AG04449 (cell line): ENCODE data around the gene NKD2.

Experiments
- CTCF ChIA-PET: fragments of 350-600 bp; formaldehyde crosslinking; extraction: SDS; loops from one replicate; lab custom pipeline; 2021; ENCODE audit warnings: antibody characterized with exemption; lab: Yijun Ruan, JAX
- POLR2A ChIA-PET: fragments of 400-600, 350-600 bp; formaldehyde crosslinking; extraction: SDS; loops from one replicate; lab custom pipeline; 2020; ENCODE audit warnings: antibody characterized with exemption, inconsistent platforms; lab: Yijun Ruan, JAX
- DNase-seq: peaks from one replicate; pipeline ENCODE4 v3.0.0-alpha.2; 2010; ENCODE audit warnings: low read depth, low spot score
- H3K4me3 ChIP-seq: 2 replicates; pipeline ENCODE4 v1.5.1; 2011; ENCODE audit warnings: low read depth, mild to moderate bottlenecking, control low read depth, low read length
- TF ChIP-seq, protein P1 (sequence below): IDR thresholded peaks from one replicate; pipeline ENCODE4 v1.5.1; 2011; ENCODE audit warnings: mild to moderate bottlenecking, moderate library complexity, low read length, control low read depth, inconsistent platforms; ENCODE audit not compliant: insufficient read depth; ENCODE audit errors: missing control alignments

Gene NKD2

DNA sequence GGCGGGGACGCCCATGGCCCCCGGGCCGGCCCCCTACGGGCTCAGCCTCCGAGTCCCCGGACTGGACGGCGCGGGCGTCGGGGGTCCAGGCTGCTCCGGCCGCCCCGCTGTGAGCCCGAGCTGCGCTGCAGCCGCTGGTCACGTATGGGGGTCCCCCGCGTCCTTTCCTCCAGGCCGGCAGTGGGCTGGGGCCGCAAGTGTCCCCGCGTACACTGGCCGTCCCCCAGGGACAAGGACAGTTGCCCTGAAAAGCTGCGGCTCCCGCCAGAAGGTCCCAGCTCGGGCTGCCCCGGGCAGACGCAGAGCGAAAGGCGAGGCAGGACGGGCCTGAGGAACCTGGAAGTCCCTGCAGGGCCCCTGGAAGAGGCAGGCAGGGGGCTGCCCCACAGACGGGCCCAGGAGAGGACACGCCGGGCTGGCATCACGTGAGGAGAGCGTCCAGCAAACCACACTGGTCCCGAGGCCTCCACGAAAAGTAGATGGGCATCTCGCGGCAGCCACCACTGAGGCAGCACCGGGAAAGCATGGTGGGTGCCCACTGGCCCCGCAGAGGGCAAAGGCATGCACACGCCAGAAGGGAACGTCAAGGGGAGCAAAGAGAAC lies 3.3 kb upstream of the NKD2 start:
- DNase-seq: no peak
- TF ChIP-seq, protein P1, sequence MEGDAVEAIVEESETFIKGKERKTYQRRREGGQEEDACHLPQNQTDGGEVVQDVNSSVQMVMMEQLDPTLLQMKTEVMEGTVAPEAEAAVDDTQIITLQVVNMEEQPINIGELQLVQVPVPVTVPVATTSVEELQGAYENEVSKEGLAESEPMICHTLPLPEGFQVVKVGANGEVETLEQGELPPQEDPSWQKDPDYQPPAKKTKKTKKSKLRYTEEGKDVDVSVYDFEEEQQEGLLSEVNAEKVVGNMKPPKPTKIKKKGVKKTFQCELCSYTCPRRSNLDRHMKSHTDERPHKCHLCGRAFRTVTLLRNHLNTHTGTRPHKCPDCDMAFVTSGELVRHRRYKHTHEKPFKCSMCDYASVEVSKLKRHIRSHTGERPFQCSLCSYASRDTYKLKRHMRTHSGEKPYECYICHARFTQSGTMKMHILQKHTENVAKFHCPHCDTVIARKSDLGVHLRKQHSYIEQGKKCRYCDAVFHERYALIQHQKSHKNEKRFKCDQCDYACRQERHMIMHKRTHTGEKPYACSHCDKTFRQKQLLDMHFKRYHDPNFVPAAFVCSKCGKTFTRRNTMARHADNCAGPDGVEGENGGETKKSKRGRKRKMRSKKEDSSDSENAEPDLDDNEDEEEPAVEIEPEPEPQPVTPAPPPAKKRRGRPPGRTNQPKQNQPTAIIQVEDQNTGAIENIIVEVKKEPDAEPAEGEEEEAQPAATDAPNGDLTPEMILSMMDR: no peak
- H3K4me3 ChIP-seq: no peak overlapping the region
- ChIA-PET POLR2A (no interaction called here), CTCF (interaction anchor here (1.1 kb wide), 1 partner anchor 49 kb away, joined by 3 read pairs; no protein-coding TSS in a partner anchor)

DNA sequence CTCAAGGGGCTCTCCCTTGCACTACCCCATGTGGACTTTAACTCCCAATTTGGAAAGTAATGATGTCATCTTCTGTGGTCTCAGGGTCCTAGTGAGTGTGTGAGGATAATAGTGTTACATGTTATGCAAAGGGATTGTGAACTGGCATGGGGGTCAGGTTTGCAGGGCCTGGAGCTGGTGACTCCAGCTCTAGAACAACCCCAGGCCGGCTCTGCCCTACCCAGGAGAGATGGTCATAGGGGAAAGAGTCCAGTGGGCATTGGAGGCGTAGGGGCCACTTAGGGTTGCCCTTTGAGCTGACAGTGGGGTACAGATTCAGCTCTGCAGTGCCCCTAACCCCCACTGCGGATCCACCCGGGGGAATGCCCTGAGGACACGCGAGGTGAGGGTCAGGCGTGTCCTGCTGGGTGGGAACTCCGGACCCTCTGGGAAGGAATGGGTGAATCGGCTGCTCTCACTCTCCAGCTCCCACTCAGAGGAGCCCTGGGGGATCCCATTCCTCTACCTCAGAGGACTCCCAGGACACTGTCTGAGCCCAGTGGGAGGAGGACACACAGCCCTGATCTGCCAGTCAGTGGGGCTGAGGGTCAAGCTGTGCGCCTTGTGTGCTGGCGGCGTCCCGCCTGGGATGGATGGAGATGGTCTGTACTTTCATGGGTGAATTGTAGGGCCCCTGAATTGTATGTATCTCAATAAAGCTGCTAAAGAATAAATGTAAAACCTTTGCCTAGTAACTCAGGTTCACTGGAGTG lies 2.5 kb upstream of the NKD2 start:
- no peak for DNase-seq
- ChIA-PET POLR2A (no interaction called here), CTCF (interaction anchor here (0.7 to 1.1 kb wide), 2 partner anchors 12 to 49 kb away, joined by 3 read pairs; no protein-coding TSS in a partner anchor)
- TF ChIP-seq, protein P1: no peak
- no peak overlapping the region for H3K4me3 ChIP-seq

DNA sequence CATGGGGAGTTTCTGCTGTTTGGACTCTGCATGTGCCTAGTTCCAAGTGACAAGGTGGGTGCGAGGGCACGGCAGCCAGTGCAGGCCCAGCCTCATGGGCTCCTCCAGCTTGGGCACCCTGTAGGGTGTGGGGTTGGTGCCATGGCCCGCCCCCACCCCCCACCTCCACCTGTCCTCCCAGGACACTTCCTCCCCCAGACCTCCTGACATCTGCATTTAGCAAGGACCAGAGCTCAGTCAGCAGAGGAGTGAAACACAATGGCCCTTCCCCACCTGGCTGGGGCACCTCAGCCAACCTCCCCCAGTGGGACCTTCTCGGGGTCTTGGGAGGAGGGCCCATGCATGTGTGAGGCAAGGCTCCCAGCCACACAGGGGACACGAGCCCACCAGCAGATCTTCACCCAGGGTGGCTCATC lies 1.9 kb upstream of the NKD2 start:
- CTCF ChIA-PET: interaction anchor here (0.7 kb wide), 1 partner anchor 13 kb away, joined by 3 read pairs; no protein-coding TSS in a partner anchor

DNA sequence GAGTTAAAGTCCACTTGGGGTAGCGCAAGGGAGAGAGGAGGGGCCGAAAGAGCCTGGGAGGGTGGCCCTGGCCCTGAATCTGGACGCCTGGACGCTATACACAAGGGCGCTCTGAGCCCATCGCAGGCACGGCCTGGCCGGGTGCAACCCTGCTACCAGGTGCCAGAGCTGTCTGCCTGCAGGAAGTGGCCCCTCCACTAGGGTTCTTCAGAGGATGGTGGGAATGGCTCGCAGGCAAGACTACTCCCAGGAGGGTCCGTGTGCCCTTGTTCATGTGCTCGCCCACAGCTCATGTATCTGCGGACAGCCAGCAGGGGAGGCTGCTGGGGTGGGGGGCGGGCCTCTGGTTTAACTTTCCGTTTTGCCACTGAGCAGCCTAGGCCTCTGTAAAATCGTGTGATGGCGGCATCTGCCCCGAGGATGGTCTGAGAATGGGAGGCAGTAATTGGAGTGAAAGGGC lies 1.4 kb upstream of the NKD2 start:
- TF ChIP-seq, protein P1: no peak
- ChIA-PET CTCF (interaction anchor here (0.9 to 1.5 kb wide), 3 partner anchors 10 to 84 kb away, joined by 3 to 7 read pairs (median 3); no protein-coding TSS in a partner anchor), POLR2A (interaction anchor here (0.6 kb wide), 2 partner anchors 12 to 649 kb away, joined by 3 read pairs; no protein-coding TSS in a partner anchor)
- no peak overlapping the region for H3K4me3 ChIP-seq
- DNase-seq: no peak

More for the DNA sequence above, 1.9 kb upstream of the NKD2 start:
- no peak overlapping the region for H3K4me3 ChIP-seq
- no peak for DNase-seq
- POLR2A ChIA-PET: interaction anchor here (0.6 kb wide), 2 partner anchors 12 to 649 kb away, joined by 3 read pairs; no protein-coding TSS in a partner anchor
- TF ChIP-seq, protein P1: no peak

DNA sequence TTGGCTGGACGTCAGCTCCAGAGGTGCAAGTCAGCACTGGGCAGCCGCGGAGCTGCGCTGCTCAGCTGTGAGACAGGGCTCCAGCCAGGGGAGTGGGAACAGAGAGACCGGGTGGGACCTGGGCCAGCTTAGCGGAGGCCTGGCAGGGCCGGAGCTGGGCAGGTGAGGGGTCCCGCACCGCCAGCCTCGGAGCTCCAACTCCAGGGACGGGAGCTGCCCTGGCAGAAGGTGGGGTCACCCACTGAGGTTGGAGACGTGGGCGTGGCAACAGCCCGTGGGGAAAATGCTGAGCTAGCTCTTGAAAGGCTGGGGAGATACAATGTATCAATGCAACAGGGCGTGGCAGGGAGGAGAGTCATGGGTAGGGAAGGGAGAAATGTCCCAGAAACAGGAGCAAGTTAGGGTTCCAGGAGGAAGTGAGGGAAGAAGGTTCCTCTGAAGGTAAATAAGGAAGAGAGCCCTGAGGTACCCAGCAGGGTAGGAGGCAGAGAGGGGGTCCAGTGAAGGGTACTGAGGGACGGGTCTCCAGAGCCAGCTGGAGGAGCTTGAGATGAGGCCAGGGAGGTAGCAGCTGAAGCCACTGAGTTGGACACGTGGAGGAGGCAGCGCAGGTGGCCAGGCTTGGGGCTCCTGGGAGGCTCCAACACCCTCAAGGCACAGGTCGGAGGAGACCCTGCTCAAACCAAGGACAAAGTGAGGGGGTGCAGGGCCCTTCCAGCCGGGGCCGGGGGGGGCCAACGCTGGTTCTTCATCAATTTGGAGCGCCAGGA lies 736 bp upstream of the NKD2 start:
- ChIA-PET CTCF (interaction anchor here (0.9 to 1.5 kb wide), 3 partner anchors 9 to 84 kb away, joined by 3 to 7 read pairs (median 3); no protein-coding TSS in a partner anchor), POLR2A (no interaction called here)
- no peak overlapping the region for H3K4me3 ChIP-seq
- TF ChIP-seq, protein P1: no peak
- no peak for DNase-seq
